Trophoblast cell (in vitro differentiated cells and primary cell): ENCODE results near the gene SYT6.
A peak's percentile ranks its signal among the peaks of the same experiment; 100 is the strongest.

ENCODE experiments used
- DNase-seq, 2 donors: peaks; one replicate each; pipeline ENCODE4 v3.0.0-alpha.2; 2016
- H2AFZ ChIP-seq: 2 replicates; pipeline ENCODE4 v1.6.1; 2013; ENCODE audit warnings: low read length, moderate library complexity, mild to moderate bottlenecking; ENCODE audit not compliant: insufficient read depth, poor library complexity
- H2AK5ac ChIP-seq: 2 replicates; pipeline ENCODE4 v1.6.1; 2013; ENCODE audit warnings: mild to moderate bottlenecking, low read length
- H2BK120ac ChIP-seq: 2 replicates; pipeline ENCODE4 v1.6.1; 2013; ENCODE audit warnings: low read length, mild to moderate bottlenecking, moderate library complexity; ENCODE audit not compliant: insufficient read depth, poor library complexity
- H2BK12ac ChIP-seq: 2 replicates; pipeline ENCODE4 v1.6.1; 2013; ENCODE audit warnings: mild to moderate bottlenecking, low read length, moderate library complexity
- H2BK5ac ChIP-seq: 2 replicates; pipeline ENCODE4 v1.6.1; 2013; ENCODE audit warnings: low read length, low read depth, moderate library complexity, mild to moderate bottlenecking; ENCODE audit not compliant: poor library complexity
- H3K14ac ChIP-seq: 2 replicates; pipeline ENCODE4 v1.6.1; 2013; ENCODE audit warnings: mild to moderate bottlenecking, low read length
- H3K18ac ChIP-seq: 2 replicates; pipeline ENCODE4 v1.6.1; 2013; ENCODE audit warnings: mild to moderate bottlenecking, low read length
- H3K23ac ChIP-seq: 2 replicates; pipeline ENCODE4 v1.6.1; 2013; ENCODE audit warnings: low read length
- H3K27ac ChIP-seq: 2 replicates; pipeline ENCODE4 v1.5.1; 2013; ENCODE audit warnings: low read depth, mild to moderate bottlenecking, inconsistent platforms, low read length, moderate library complexity
- H3K27me3 ChIP-seq: 2 replicates; pipeline ENCODE4 v1.6.1; 2013; ENCODE audit warnings: inconsistent platforms, mild to moderate bottlenecking, low read length, moderate library complexity; ENCODE audit not compliant: insufficient read depth
- H3K36me3 ChIP-seq, 2 experiments: 1 replicate in 1 of 2; 2 replicates in 1 of 2; pipeline ENCODE4 v1.6.1; 2013; ENCODE audit warnings: low read length in 2 of 2, mild to moderate bottlenecking in 2 of 2, moderate library complexity in 1 of 2; ENCODE audit not compliant: insufficient read depth in 2 of 2, control insufficient read depth in 1 of 2
- H3K4ac ChIP-seq: 2 replicates; pipeline ENCODE4 v1.6.1; 2013; ENCODE audit warnings: low read depth, mild to moderate bottlenecking, low read length, moderate library complexity
- H3K4me1 ChIP-seq, 2 experiments: 1 replicate in 1 of 2; 2 replicates in 1 of 2; pipeline ENCODE4 v1.6.1; 2013; ENCODE audit warnings: low read length in 2 of 2, mild to moderate bottlenecking in 2 of 2, moderate library complexity in 1 of 2; ENCODE audit not compliant: insufficient read depth in 2 of 2, control insufficient read depth in 1 of 2
- H3K4me2 ChIP-seq: 2 replicates; pipeline ENCODE4 v1.6.1; 2013; ENCODE audit warnings: inconsistent platforms, mild to moderate bottlenecking, low read length, moderate library complexity
- H3K4me3 ChIP-seq: 2 replicates; pipeline ENCODE4 v1.5.1; 2013; ENCODE audit warnings: mild to moderate bottlenecking, low read depth, low read length, inconsistent platforms
- H3K79me1 ChIP-seq: one replicate; pipeline ENCODE4 v1.6.1; 2013; ENCODE audit warnings: low read length
- H3K79me2 ChIP-seq: 2 replicates; pipeline ENCODE4 v1.6.1; 2013; ENCODE audit warnings: low read length, mild to moderate bottlenecking; ENCODE audit not compliant: control insufficient read depth, insufficient read depth, poor library complexity
- H3K9ac ChIP-seq: 2 replicates; pipeline ENCODE4 v1.6.1; 2013; ENCODE audit warnings: mild to moderate bottlenecking, low read length
- H3K9me3 ChIP-seq: 2 replicates; pipeline ENCODE4 v1.6.1; 2013; ENCODE audit warnings: low read depth, mild to moderate bottlenecking, control low read depth, inconsistent platforms, low read length; ENCODE audit not compliant: insufficient read depth
- H4K12ac ChIP-seq: 2 replicates; pipeline ENCODE4 v1.6.1; 2013; ENCODE audit warnings: low read depth, mild to moderate bottlenecking, low read length, moderate library complexity
- H4K8ac ChIP-seq: 2 replicates; pipeline ENCODE4 v1.6.1; 2013; ENCODE audit warnings: low read depth, mild to moderate bottlenecking, low read length, moderate library complexity
- H4K91ac ChIP-seq: one replicate; pipeline ENCODE4 v1.6.1; 2013; ENCODE audit warnings: low read depth, mild to moderate bottlenecking, low read length, moderate library complexity
- WGBS: extraction: QIAGEN DNeasy Blood & Tissue Kit; methylation state at CpG from one replicate; pipeline ENCODE4 v1.1.7; 2013; ENCODE audit warnings: missing lambda C conversion rate; ENCODE audit not compliant: insufficient read length, insufficient coverage; ENCODE audit errors: extremely low coverage; 5-methylcytosine and 5-hydroxymethylcytosine counted together

The SYT6 gene

DNA sequence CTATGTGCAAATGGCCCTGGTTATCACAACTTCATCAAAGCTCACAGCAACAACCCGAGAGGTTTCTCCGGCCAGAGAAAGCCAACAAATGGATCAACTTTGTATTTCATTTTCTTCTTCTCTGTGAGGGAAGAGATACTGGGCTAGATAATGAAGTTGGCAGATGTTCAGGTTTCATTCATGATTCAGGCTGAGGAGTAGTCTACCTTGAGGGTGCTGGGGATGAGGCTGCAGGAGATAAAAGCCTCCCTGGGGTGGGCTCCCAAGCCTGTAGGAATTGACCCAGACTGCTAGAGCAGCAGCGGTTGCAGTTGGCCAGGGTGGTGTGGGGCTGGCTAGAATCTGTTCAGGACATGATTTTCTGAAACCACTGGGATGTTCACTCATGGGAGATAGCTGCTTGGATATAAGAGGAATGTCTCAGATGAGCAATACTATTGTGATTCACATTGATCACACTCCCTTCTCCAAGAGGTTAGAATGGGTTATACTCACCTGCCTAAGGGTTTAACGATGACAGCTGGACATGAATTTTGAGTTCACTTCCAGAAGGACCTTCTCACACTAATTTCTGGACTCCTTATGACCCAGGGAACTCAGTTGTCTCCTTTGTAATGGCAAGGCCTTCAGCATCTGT, 64.0 kb downstream of the SYT6 start:
- Histone ChIP-seq H2BK12ac (no peak overlapping the region), H3K18ac (no peak overlapping the region), H2AK5ac (no peak overlapping the region), H2BK120ac (no peak overlapping the region), H2BK5ac (no peak overlapping the region), H3K14ac (no peak overlapping the region), H3K9ac (no peak overlapping the region), H3K4ac (no peak overlapping the region), H4K12ac (no peak overlapping the region), H3K79me1 (no peaks in the 10 kb centered on the region), H4K8ac (no peak overlapping the region), H3K27me3 (no peaks in the 10 kb centered on the region), H3K9me3 (peaks cover 2% of the 10 kb centered on the region), H3K4me1 (peaks cover 0 to 10% of the 10 kb centered on the region in 2 experiments), H3K27ac (no peak overlapping the region), H2AFZ (no peak overlapping the region), H3K4me2 (no peak overlapping the region), H4K91ac (peak overlapping the region; percentile 14), H3K36me3 (no peaks in the 10 kb centered on the region), H3K23ac (no peak overlapping the region), H3K79me2 (no peaks in the 10 kb centered on the region), H3K4me3 (no peak overlapping the region)
- DNase-seq, result no peak
- no CpG with 5 or more reads among the region's 4 CpGs for WGBS

DNA sequence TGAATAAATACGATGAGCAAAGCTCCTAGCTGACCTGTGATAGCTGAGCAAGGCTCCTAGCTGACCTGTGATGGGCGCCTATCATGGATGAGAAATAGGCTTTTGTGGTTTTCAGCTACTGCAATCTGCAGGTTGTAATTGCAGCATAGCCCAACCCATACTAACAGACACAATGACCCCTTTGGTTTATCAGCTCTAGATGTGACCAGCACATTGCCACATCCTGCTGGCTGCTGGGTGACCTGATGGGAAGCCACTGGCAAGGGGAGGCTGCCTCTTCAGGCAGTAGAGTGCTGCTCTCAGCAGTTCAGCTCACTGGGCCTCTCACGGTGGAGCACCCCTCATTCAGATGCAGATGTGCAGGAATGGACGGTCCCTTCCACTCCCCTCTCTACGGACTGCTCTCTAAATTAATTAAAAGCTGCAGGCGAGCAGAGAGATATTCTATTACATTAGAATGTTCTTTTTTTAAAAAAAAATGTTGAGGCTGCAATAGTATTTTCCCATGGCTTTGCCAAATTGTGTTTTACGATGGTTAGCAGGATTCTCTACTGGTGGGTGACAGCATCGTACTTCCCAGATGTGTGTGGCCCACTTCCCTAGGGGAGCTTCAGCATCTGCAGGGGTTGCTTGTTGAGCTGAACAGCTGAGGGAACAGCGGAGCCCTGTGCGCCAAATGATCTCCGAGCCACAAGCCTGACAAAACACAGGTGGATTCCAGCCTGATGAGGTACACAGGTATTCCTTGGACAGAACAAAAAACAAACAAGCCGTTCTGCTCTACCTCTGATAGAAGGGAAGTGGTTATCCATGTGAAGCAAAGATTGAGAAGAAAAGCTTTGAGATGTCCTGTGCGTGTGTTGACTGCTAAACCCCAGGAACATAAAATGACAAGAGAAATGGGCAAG, 65.0 kb downstream of the SYT6 start:
- H3K27ac ChIP-seq, result no peak overlapping the region
- no peak overlapping the region for H3K18ac ChIP-seq
- H3K27me3 ChIP-seq, result no peaks in the 10 kb centered on the region
- no peak overlapping the region for H4K91ac ChIP-seq
- no peak overlapping the region for H3K14ac ChIP-seq
- H4K12ac ChIP-seq, result no peak overlapping the region
- no peaks in the 10 kb centered on the region for H3K79me2 ChIP-seq
- H4K8ac ChIP-seq, result no peak overlapping the region
- H2BK12ac ChIP-seq, result no peak overlapping the region
- no peak overlapping the region for H3K4me3 ChIP-seq
- no peaks in the 10 kb centered on the region for H3K79me1 ChIP-seq
- no peak overlapping the region for H3K9ac ChIP-seq
- H3K4ac ChIP-seq, result no peak overlapping the region
- DNase-seq, result peak; percentile 9 to 29
- no peak overlapping the region for H2AFZ ChIP-seq
- H2AK5ac ChIP-seq, result no peak overlapping the region
- peaks cover 2% of the 10 kb centered on the region for H3K9me3 ChIP-seq
- no CpG with 5 or more reads among the region's 13 CpGs for WGBS
- no peak overlapping the region for H3K23ac ChIP-seq
- H2BK5ac ChIP-seq, result no peak overlapping the region
- H3K4me2 ChIP-seq, result no peak overlapping the region
- H3K36me3 ChIP-seq, result no peaks in the 10 kb centered on the region
- H3K4me1 ChIP-seq, result peaks cover 0 to 10% of the 10 kb centered on the region in 2 experiments
- H2BK120ac ChIP-seq, result no peak overlapping the region

DNA sequence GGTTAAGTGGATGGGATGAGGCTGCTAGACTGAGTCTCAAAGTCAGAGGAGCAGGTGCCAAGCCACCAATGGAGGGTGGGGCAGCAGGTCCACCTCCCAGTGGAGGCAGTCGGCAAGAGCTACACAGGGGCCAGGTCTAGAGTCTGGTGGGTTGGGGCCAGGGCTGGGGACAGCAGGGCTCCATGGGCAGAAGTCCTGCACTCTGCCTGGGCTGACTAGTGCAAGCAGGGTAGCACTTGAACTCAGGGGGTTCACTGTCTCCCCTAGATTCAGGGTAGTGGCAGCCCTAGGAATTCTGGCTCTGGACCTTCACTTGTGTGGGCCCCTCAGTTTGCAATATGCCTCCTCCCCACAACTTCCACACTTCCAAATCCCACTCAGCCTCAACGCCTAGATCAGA, 66.2 kb downstream of the SYT6 start:
- Histone ChIP-seq H3K79me2 (no peaks in the 10 kb centered on the region), H3K14ac (no peak overlapping the region), H3K23ac (no peak overlapping the region), H3K4me3 (no peak overlapping the region), H3K9ac (no peak overlapping the region), H2AK5ac (no peak overlapping the region), H3K27ac (no peak overlapping the region), H4K91ac (no peak overlapping the region), H3K36me3 (no peaks in the 10 kb centered on the region), H2AFZ (no peak overlapping the region), H3K4me1 (peaks cover 3 to 13% of the 10 kb centered on the region in 2 experiments), H2BK120ac (no peak overlapping the region), H3K9me3 (no peaks in the 10 kb centered on the region), H4K12ac (no peak overlapping the region), H3K4ac (no peak overlapping the region), H2BK5ac (no peak overlapping the region), H3K27me3 (no peaks in the 10 kb centered on the region), H3K4me2 (no peak overlapping the region), H2BK12ac (no peak overlapping the region), H3K79me1 (peaks cover 1% of the 10 kb centered on the region), H4K8ac (no peak overlapping the region), H3K18ac (no peak overlapping the region)
- no peak for DNase-seq
- WGBS, result no CpG with 5 or more reads among the region's 2 CpGs

DNA sequence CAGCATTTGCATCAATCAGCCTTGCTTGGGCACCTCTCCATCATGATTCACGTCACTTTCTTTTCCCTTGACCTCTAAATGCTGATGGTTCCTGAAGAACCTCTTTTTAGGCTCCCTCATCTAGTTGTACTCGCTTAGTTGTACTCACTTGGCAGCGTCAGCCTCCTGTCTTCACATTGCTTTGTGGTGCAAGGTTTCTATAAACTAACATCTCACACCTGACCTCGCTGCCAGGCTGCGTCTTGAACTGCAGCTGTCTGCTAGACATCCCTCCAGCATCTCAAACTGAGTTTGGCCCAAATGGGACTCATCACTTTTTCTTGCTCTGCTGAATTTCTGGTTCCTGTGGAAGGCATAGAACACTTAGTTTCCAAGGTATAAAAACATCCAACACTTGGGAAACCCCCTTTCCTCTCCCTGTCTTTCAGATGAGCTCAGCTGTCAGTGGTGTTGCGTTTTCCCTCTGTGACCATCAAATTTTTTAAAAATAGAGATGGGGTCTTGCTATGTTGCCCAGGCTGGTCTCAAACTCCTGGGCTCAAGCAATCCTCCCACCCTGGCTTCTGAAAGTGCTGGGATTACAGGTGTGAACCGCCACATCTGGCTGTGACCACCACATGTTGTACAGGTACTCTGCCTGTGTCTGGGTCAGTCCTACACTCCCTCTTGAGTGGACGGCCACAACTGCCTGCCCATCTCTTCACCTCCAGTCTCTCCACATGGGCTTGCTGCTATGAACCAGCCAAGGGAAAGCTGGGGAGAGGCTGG, 66.9 kb downstream of the SYT6 start:
- H3K9ac ChIP-seq, result no peak overlapping the region
- H4K12ac ChIP-seq, result no peak overlapping the region
- no peak overlapping the region for H3K4me2 ChIP-seq
- no peak overlapping the region for H3K14ac ChIP-seq
- H3K79me2 ChIP-seq, result no peaks in the 10 kb centered on the region
- no peak overlapping the region for H3K4ac ChIP-seq
- no peak overlapping the region for H2BK12ac ChIP-seq
- no peaks in the 10 kb centered on the region for H3K9me3 ChIP-seq
- H3K4me1 ChIP-seq, result peaks cover 5 to 16% of the 10 kb centered on the region in 2 experiments
- H2BK120ac ChIP-seq, result no peak overlapping the region
- no peak overlapping the region for H4K8ac ChIP-seq
- H3K36me3 ChIP-seq, result no peaks in the 10 kb centered on the region
- H2AK5ac ChIP-seq, result no peak overlapping the region
- no CpG with 5 or more reads among the region's 8 CpGs for WGBS
- no peak overlapping the region for H4K91ac ChIP-seq
- DNase-seq, result no peak
- H3K27ac ChIP-seq, result no peak overlapping the region
- no peaks in the 10 kb centered on the region for H3K27me3 ChIP-seq
- H2AFZ ChIP-seq, result no peak overlapping the region
- H3K23ac ChIP-seq, result no peak overlapping the region
- H3K18ac ChIP-seq, result no peak overlapping the region
- H3K4me3 ChIP-seq, result no peak overlapping the region
- no peak overlapping the region for H2BK5ac ChIP-seq
- H3K79me1 ChIP-seq, result peaks cover 1% of the 10 kb centered on the region
